Right lobe of liver (tissue), 6 donors: ENCODE results near the gene RPL35A. TPM values are rescaled to one million over a fixed set of nuclear protein-coding genes. Genes with fewer than 3 reads are reported as not detected.

ENCODE experiments used
- ATAC-seq, 4 donors: fragments of 200-7000 bp; cut with Tn5 transposase; one replicate each; pipeline ENCODE4 v1.9.1; 2020; ENCODE audit warnings: mild to moderate bottlenecking in 4 of 4, moderate library complexity in 4 of 4
- DNase-seq, 3 donors: peaks; one replicate each; pipeline ENCODE4 v3.0.0-alpha.2; 2020
- H3K27ac ChIP-seq, 3 donors: fragments of 200-600 bp; one replicate each; pipeline ENCODE4 v1.8.0; 2022
- H3K27me3 ChIP-seq, 2 donors: fragments of 200-600 bp; one replicate each; pipeline ENCODE4 v1.8.0; 2022
- H3K36me3 ChIP-seq, 4 donors: fragments of 200-600 bp; sonication (generic) in 1 of 4; one replicate each; pipeline versions ENCODE4 v1.5.1 to v1.8.0; 2017 to 2022; ENCODE audit warnings: control low read depth in 1 of 4
- H3K4me1 ChIP-seq, 4 donors: fragments of 200-600 bp; sonication (generic) in 1 of 4; one replicate each; pipeline versions ENCODE4 v1.5.1 to v1.8.0; 2017 to 2022; ENCODE audit warnings: control low read depth in 1 of 4
- H3K4me3 ChIP-seq, 3 donors: fragments of 200-600 bp; one replicate each; pipeline ENCODE4 v1.8.0; 2022
- H3K9me3 ChIP-seq, 4 donors: fragments of 200-600 bp; sonication (generic) in 1 of 4; one replicate each; pipeline versions ENCODE4 v1.5.1 to v1.8.0; 2017 to 2022; ENCODE audit warnings: control low read depth in 1 of 4
- CTCF ChIP-seq, 4 donors: fragments of 200-600 bp in 3 of 4; fragments of 450-650 bp in 1 of 4; IDR thresholded peaks; one replicate each; pipeline versions ENCODE4 v1.5.1 to v1.8.0; 2016 to 2022; ENCODE audit warnings: antibody characterized with exemption in 4 of 4, mild to moderate bottlenecking in 2 of 4
- POLR2A ChIP-seq: fragments of 450-650 bp; IDR thresholded peaks from one replicate; pipeline ENCODE4 v1.6.1; 2017; ENCODE audit warnings: antibody characterized with exemption, mild to moderate bottlenecking
- WGBS: methylation state at CpG from one replicate; pipeline ENCODE4 v1.1.6; 2018; ENCODE audit warnings: low coverage, low lambda C conversion rate; ENCODE audit not compliant: insufficient coverage; ENCODE audit errors: missing lambda C conversion rate; 5-methylcytosine and 5-hydroxymethylcytosine counted together
- intact Hi-C, 2 donors: fragments of 100-400 bp; cut with DNase I; formaldehyde crosslinking; loops; one replicate each; pipeline versions ENCODE4 v1.11.2 to v1.14.1; 2022
- total RNA-seq, 6 experiments: library from RNA; depleted of rRNA in 2 of 6; stranded (reverse); fragments of >200 nt in 2 of 6; fragmentation: NEBNext Ultra II Directional in 3 of 6; extraction: Animal tissue kit (Norgen Biotek cat#: 25700) in 3 of 6; gene quantifications; one replicate each; pipeline versions ENCODE4 v1.1.0 to v1.2.4, GENCODE V29; 2016 to 2023
- donor health status: DM: no; HTN: yes; CAD: no.
- donor health status: DM: no; HTN: no; CAD: no.
- donor health status: DM: no; HTN: no; CAD: no.
- donor health status: DM: no; HTN: yes; CAD: no.
- donor health status: DM: no; HTN: yes; CAD: no.

RPL35A gene
- total RNA-seq, 6 experiments from 2014 or later = 234 to 275 (median 255) TPM

- Histone ChIP-seq H3K27me3 (no peaks in the 10 kb centered on the region), H3K9me3 (no peaks in the 10 kb centered on the region), H3K27ac (peak overlapping the region in 2 of 3 donors; percentile 59 to 61), H3K4me1 (peaks cover 0 to 18% (median 4%) of the 10 kb centered on the region in 4 donors), H3K36me3 (peaks cover 0 to 20% (median 11%) of the 10 kb centered on the region in 4 donors), H3K4me3 (peak overlapping the region; percentile 71 to 96 (median 96))
- intact Hi-C loops = no loop called here
- 51% methylated on average over 6 of the region's 6 CpGs for WGBS
- no peak for DNase-seq
- no peak for ATAC-seq
- TF ChIP-seq POLR2A = no peak
- no peak for TF ChIP-seq CTCF (IDR thresholded peaks at IDR 0.05)
These were observed 9.5 kb downstream of the RPL35A start for GRCh38 chr3:197959500-197959890.

GRCh38 chr3:197959891-197960693, 10.1 kb downstream of the RPL35A start, which contains the start of gene LMLN:
TSS of gene LMLN (plus strand) at chr3:197960217. CDS start at chr3:197960246, 29 bp downstream.
- no peak for TF ChIP-seq CTCF (IDR thresholded peaks at IDR 0.05)
- TF ChIP-seq POLR2A = no peak
- intact Hi-C loops = no loop called here
- WGBS = 0% methylated on average over 6 of the region's 62 CpGs

GRCh38 chr3:197960694-197961581, 10.9 kb downstream of the RPL35A start:
- DNase-seq = peak in 1 of 3 donors; percentile 25
- intact Hi-C loops = no loop called here
- H3K27ac ChIP-seq = peak overlapping the region; percentile 15 to 53 (median 34)
- 12% methylated on average over 18 of the region's 23 CpGs for WGBS
- TF ChIP-seq POLR2A (no peak), CTCF (IDR thresholded peaks at IDR 0.05) (no peak)
- H3K36me3 ChIP-seq = peaks cover 0 to 6% (median 2%) of the 10 kb centered on the region in 4 donors
- ATAC-seq = no peak
- H3K9me3 ChIP-seq = no peaks in the 10 kb centered on the region
- H3K27me3 ChIP-seq = no peaks in the 10 kb centered on the region
- H3K4me1 ChIP-seq = peaks cover 0 to 18% (median 4%) of the 10 kb centered on the region in 4 donors
- peak overlapping the region; percentile 71 to 96 (median 96) for H3K4me3 ChIP-seq

More at GRCh38 chr3:197959891-197960693, 10.1 kb downstream of the RPL35A start, which contains the start of gene LMLN:
- ATAC-seq (peak; percentile 94 to 98 (median 97)), DNase-seq (peak; percentile 97 to 98 (median 97))
- H3K36me3 ChIP-seq = peaks cover 0 to 14% (median 8%) of the 10 kb centered on the region in 4 donors
- H3K27ac ChIP-seq = peak within 1 kb of the TSS; percentile 34 to 61 (median 59)
- no peaks in the 10 kb centered on the region for H3K9me3 ChIP-seq
- H3K4me3 ChIP-seq = peak within 1 kb of the TSS; percentile 71 to 96 (median 96)
- peaks cover 0 to 18% (median 4%) of the 10 kb centered on the region in 4 donors for H3K4me1 ChIP-seq
- no peaks in the 10 kb centered on the region for H3K27me3 ChIP-seq

GRCh38 chr3:197961582-197961945, 11.6 kb downstream of the RPL35A start:
- H3K36me3 ChIP-seq = no peaks in the 10 kb centered on the region
- peaks cover 0 to 13% (median 4%) of the 10 kb centered on the region in 4 donors for H3K4me1 ChIP-seq
- 63% methylated on average over 9 of the region's 9 CpGs for WGBS
- DNase-seq (no peak), ATAC-seq (no peak)
- intact Hi-C loops = no loop called here
- no peaks in the 10 kb centered on the region for H3K27me3 ChIP-seq
- no peak for TF ChIP-seq CTCF (IDR thresholded peaks at IDR 0.05)
- no peak for TF ChIP-seq POLR2A
- no peak overlapping the region for H3K27ac ChIP-seq
- H3K4me3 ChIP-seq = no peak overlapping the region
- no peaks in the 10 kb centered on the region for H3K9me3 ChIP-seq
